SK-N-MC (cell line): Measurements from ENCODE around the gene MKRN2OS.

Experiments
- EZH2 ChIP-seq: fragments of 200-600 bp; sonication (generic); IDR thresholded peaks from one replicate; pipeline ENCODE4 v1.6.1; 2017; ENCODE audit warnings: antibody characterized with exemption
- FOXP2 ChIP-seq: optimal IDR thresholded peaks from 2 replicates; pipeline ENCODE3; 2011; ENCODE audit warnings: mild to moderate bottlenecking, moderate library complexity; ENCODE audit not compliant: insufficient read depth; ENCODE audit errors: extremely low read length, control extremely low read depth
- POLR2AphosphoS5 ChIP-seq: IDR thresholded peaks from 2 replicates; pipeline ENCODE4 v1.6.1; 2012; ENCODE audit warnings: mild to moderate bottlenecking, low read depth, low read length, borderline replicate concordance

DNA sequence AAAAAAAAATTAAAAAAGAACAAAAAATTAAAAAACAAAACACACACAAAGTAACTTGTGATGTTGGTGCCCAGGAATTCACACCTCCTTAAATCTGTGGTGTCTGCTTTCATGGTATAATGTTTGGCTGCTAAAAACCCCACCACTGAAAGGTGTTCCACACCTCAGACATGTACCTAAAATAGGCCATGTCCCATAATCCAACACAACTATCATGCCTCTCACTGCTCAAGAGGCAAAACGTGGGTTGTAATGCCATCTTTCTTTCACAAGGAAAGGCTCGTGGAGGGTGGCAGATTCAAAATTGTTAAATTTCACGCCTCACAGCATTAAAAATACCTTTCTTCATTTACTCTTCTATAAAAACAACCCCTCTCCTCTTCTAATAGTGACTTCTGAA, 41.1 kb upstream of the MKRN2OS start:
- no peak for TF ChIP-seq EZH2
- no peak for TF ChIP-seq POLR2AphosphoS5
- no peak for TF ChIP-seq FOXP2
